Measurements from ENCODE around the gene MFSD1.

GRCh38 chr3:158841387-158841786 is 39.5 kb downstream of the MFSD1 start:
- TF ChIP-seq CTCF (IDR thresholded peaks at IDR 0.05) (no peak), POLR2AphosphoS5 (IDR thresholded peaks at IDR 0.05) (no peak), EP300 (IDR thresholded peaks at IDR 0.05) (no peak), POLR2A (IDR thresholded peaks at IDR 0.05) (no peak)
